NCI-H1417 treated with DMSO at 0.1 percent for 48 hours (cell line): ENCODE data around the gene CPNE6.

Experiments
- DNase-seq: peaks from one replicate; lab custom pipeline; 2025; lab: John Stamatoyannopoulos, UW

The CPNE6 gene

GRCh38 chr14:24069411-24069735, 2.0 kb upstream of the CPNE6 start:
- DNase-seq: no peak

GRCh38 chr14:24070285-24071143, 848 bp upstream of the CPNE6 start:
- DNase-seq: no peak

- DNase-seq: no peak
These were observed 571 bp downstream of the CPNE6 start for GRCh38 chr14:24071836-24072430.

GRCh38 chr14:24072436-24072835, 1.1 kb downstream of the CPNE6 start:
- DNase-seq: no peak

GRCh38 chr14:24072881-24073877, 1.8 kb downstream of the CPNE6 start:
- DNase-seq: no peak

- no peak for DNase-seq
These were observed 3.5 kb downstream of the CPNE6 start for GRCh38 chr14:24074625-24075484.

GRCh38 chr14:24075485-24076301, 4.3 kb downstream of the CPNE6 start:
- DNase-seq: no peak

GRCh38 chr14:24076302-24076601, 4.9 kb downstream of the CPNE6 start:
- no peak for DNase-seq

- no peak for DNase-seq
These were observed 5.7 kb downstream of the CPNE6 start for GRCh38 chr14:24077086-24077485.

GRCh38 chr14:24078146-24078545, 6.8 kb downstream of the CPNE6 start:
- DNase-seq: peak; percentile 85

- DNase-seq: peak; percentile 64
These were observed 8.3 kb downstream of the CPNE6 start for GRCh38 chr14:24079491-24080141.

- DNase-seq: no peak
These were observed 8.8 kb downstream of the CPNE6 start for GRCh38 chr14:24080142-24080530.

- no peak for DNase-seq
These were observed 9.8 kb downstream of the CPNE6 start for GRCh38 chr14:24080888-24081738.

- DNase-seq: no peak
These were observed 10.4 kb downstream of the CPNE6 start for GRCh38 chr14:24081739-24082211.

- DNase-seq: no peak
These were observed 11.2 kb downstream of the CPNE6 start for GRCh38 chr14:24082411-24083080.

- no peak for DNase-seq
These were observed 12.1 kb downstream of the CPNE6 start for GRCh38 chr14:24083462-24083861.

- no peak for DNase-seq
These were observed 13.1 kb downstream of the CPNE6 start for GRCh38 chr14:24084440-24084839.

GRCh38 chr14:24085215-24085614, 13.9 kb downstream of the CPNE6 start:
- DNase-seq: no peak
